ENCODE results near the gene ARHGAP19. TPM values are rescaled to one million over a fixed set of nuclear protein-coding genes. Genes with fewer than 3 reads are reported as not detected.
A peak's percentile ranks its signal among the peaks of the same experiment; 100 is the strongest.

ARHGAP19 gene
- total and polyA plus RNA-seq, 9 of the 15 experiments (the other 6 are each of a cell fraction or from before 2014, with no cell fraction given) = 14.8 to 49.5 (median 26.8) TPM

DNA sequence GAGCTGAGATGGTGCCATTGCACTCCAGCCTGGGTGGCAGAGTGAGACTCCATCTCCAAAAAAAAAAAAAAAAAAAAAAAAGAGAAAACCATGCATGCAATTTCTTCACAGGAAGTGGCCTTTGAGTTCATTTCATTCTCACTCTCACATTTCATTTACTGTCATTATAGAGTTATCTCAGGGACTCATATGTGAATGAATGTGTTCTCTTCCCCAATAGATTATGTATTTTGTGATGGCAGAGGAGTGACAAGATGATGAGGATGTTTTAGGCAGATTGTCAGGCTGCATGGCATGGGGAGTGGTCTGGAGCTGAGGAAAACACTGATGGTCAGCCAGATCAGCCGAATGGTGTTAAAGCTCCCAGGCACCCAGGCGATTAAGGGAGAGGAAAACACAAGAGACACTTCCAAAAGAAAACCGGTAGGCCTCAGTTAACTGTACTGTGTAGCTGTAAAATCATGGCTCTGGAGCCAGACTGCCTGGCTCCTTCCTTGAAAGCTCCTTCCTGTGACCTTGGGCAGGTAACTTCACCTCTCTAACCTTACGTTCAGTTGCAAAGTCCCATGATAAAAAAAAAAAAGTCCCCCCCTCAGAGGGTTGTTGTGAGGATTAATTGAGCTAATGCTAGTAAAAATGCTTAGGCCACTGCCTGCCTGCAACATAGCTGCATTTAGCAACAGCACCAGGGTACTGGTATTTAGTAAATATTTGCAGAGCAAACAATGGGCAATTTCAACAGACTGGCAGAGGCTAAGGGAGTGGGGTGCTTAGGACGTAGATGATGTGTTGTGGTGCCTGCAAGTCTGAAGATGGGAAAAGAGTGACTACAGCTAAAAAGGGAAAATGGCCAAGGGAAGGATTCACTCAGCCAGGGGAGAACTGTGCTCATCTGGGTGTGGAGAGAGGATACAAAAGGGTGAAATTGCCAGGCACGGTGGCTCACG lies 35.2 kb upstream of the ARHGAP19 start:
- Histone ChIP-seq H3K4me2 (ENCODE audit: insufficient read depth, low read length) (no peak overlapping the region), H4K20me1 (replicated peaks; ENCODE audit: control insufficient read depth, insufficient read depth, low read length) (no peaks in the 10 kb centered on the region), H3K9me1 (ENCODE audit: control insufficient read depth, insufficient read depth, low read length) (no peaks in the 10 kb centered on the region), H3K27ac (ENCODE audit: extremely low read depth, low read depth, low read length) (0 out of 3 replicates have a peak overlapping the region, but pooled peaks have one; percentile 16), H3K9me3 (replicated peaks; ENCODE audit: control insufficient read depth, insufficient read depth, low read depth, low read length) (no peaks in the 10 kb centered on the region), H3K4me1 (replicated peaks in 1 of 2; ENCODE audit: control insufficient read depth in 2 of 2, insufficient read depth in 2 of 2, low read length in 2 of 2) (peaks cover 19 to 29% of the 10 kb centered on the region in 2 experiments), H3K4me3 (no peak overlapping the region), H3K27me3 (ENCODE audit: control insufficient read depth in 2 of 2, insufficient read depth in 2 of 2, low read length in 2 of 2) (no peaks in the 10 kb centered on the region), H3K79me2 (ENCODE audit: control insufficient read depth, insufficient read depth, low read length) (peaks cover 36% of the 10 kb centered on the region), H3K9ac (ENCODE audit: insufficient read depth in 1 of 2, low read depth in 2 of 2, low read length in 2 of 2) (peak overlapping the region in 1 of 2 experiments; percentile 10; a peak in 1 of 4 replicates), H2AFZ (ENCODE audit: low read depth, low read length) (no peak overlapping the region), H3K36me3 (ENCODE audit: control insufficient read depth, insufficient read depth, low read length) (peaks cover 21% of the 10 kb centered on the region)
- peak in 3 of 4 experiments; percentile 20 to 57 (median 48) for DNase-seq (ENCODE audit: extremely low read depth in 1 of 4, low spot score in 3 of 4)
- ChIA-PET CTCF (ENCODE audit: low intra/inter-chr PET ratio) (no interaction called here), POLR2A (interaction anchor here (0.5 to 1.4 kb wide), 5 partner anchors 7 to 213 kb away, joined by 3 to 4 read pairs (median 3); no protein-coding TSS in a partner anchor)
- intact Hi-C loops (cut with micrococcal nuclease) (no loop called here), in situ Hi-C loops (cut with MboI) (no loop called here)
- ATAC-seq = peak; percentile 13; the same call in 2 of the 3 replicates
- WGBS (ENCODE audit: insufficient coverage, low coverage, missing lambda C conversion rate) = 38% methylated on average over 6 of the region's 7 CpGs
- no peak for FAIRE-seq
- BruUV-seq (replicated peaks) = no TSS peak
- TF ChIP-seq SETDB1 (IDR thresholded peaks at IDR 0.05; ENCODE audit: low read length) (no peak), STAT5B (CRISPR knock-in tag; IDR thresholded peaks at IDR 0.05) (no peak), DPF2 (IDR thresholded peaks at IDR 0.05) (0 out of 2 replicates have a peak, but pooled peaks have one; percentile 30), SMARCA5 (IDR thresholded peaks at IDR 0.05) (no peak), FUS (optimal IDR thresholded peaks at IDR 0.05; ENCODE audit: low read depth, low read length) (no peak), PML (IDR thresholded peaks at IDR 0.05; ENCODE audit: low read length) (peak; percentile 41; the same call in 1 of the 2 replicates), NFIC (IDR thresholded peaks at IDR 0.05) (peak; percentile 23; the same call in 1 of the 2 replicates), STAT5A (IDR thresholded peaks at IDR 0.05; ENCODE audit: borderline replicate concordance, low read length) (peak; percentile 35; the same call in 1 of the 2 replicates), NCOR1 (IDR thresholded peaks at IDR 0.05) (peak; percentile 68), HMG20A (CRISPR knock-in tag; conservative IDR thresholded peaks at IDR 0.05) (no peak), CBFA2T3 (IDR thresholded peaks at IDR 0.05) (peak; percentile 88), GATA2 (CRISPR knock-in tag; IDR thresholded peaks at IDR 0.05) (peak; percentile 54; the same call in 1 of the 2 replicates), ILF3 (IDR thresholded peaks at IDR 0.05; ENCODE audit: borderline replicate concordance) (no peak), RFX1 (IDR thresholded peaks at IDR 0.05) (no peak), PHB (CRISPR knock-in tag; IDR thresholded peaks at IDR 0.05) (no peak), TCF7 (IDR thresholded peaks at IDR 0.05; ENCODE audit: borderline replicate concordance) (no peak), MEIS2 (IDR thresholded peaks at IDR 0.05; ENCODE audit: partially characterized antibody) (peak; percentile 50), TCF3 (CRISPR knock-in tag; IDR thresholded peaks at IDR 0.05) (peak; percentile 78), EP300 (IDR thresholded peaks at IDR 0.05; ENCODE audit: low read length) (peak; percentile 24; the same call in 1 of the 2 replicates), POLR3A (IDR thresholded peaks at IDR 0.05; ENCODE audit: borderline replicate concordance, extremely low read depth, insufficient read depth, insufficient read length) (no peak), ZNF140 (CRISPR knock-in tag; IDR thresholded peaks at IDR 0.05) (no peak), ETS2 (tag; IDR thresholded peaks at IDR 0.05; ENCODE audit: borderline replicate concordance, poor library complexity, severe bottlenecking) (no peak), TRIM24 (IDR thresholded peaks at IDR 0.05) (peak in 1 of 2 experiments; percentile 38; a peak in 1 of 4 replicates), CBFA2T2 (conservative IDR thresholded peaks at IDR 0.05) (peak; percentile 72), RBM22 (IDR thresholded peaks at IDR 0.05; ENCODE audit: low read depth, low read length, poor library complexity, severe bottlenecking) (no peak)
- TF ChIP-seq, protein P1, sequence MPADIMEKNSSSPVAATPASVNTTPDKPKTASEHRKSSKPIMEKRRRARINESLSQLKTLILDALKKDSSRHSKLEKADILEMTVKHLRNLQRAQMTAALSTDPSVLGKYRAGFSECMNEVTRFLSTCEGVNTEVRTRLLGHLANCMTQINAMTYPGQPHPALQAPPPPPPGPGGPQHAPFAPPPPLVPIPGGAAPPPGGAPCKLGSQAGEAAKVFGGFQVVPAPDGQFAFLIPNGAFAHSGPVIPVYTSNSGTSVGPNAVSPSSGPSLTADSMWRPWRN (IDR thresholded peaks at IDR 0.05; ENCODE audit: low read depth) = no peak

Measured in K562 (cell line).